GM18505 (cell line): ENCODE data around the gene TCAIM.
"Not testable (repeated sequence)": the region's sequence is repeated elsewhere in the genome, so short reads cannot be mapped to it uniquely, and the experiment has no call there.

Experiments used
- ATAC-seq: cut with Tn5 transposase; IDR thresholded peaks from one replicate; pipeline ENCODE4 v1.9.1; 2021; ENCODE audit not compliant: unreplicated experiment
- POLR2A ChIP-seq: IDR thresholded peaks from 4 replicates; pipeline ENCODE4 v1.6.1; 2011; ENCODE audit warnings: borderline replicate concordance; ENCODE audit not compliant: insufficient read depth, insufficient read length; ENCODE audit errors: extremely low read depth

The TCAIM gene

DNA sequence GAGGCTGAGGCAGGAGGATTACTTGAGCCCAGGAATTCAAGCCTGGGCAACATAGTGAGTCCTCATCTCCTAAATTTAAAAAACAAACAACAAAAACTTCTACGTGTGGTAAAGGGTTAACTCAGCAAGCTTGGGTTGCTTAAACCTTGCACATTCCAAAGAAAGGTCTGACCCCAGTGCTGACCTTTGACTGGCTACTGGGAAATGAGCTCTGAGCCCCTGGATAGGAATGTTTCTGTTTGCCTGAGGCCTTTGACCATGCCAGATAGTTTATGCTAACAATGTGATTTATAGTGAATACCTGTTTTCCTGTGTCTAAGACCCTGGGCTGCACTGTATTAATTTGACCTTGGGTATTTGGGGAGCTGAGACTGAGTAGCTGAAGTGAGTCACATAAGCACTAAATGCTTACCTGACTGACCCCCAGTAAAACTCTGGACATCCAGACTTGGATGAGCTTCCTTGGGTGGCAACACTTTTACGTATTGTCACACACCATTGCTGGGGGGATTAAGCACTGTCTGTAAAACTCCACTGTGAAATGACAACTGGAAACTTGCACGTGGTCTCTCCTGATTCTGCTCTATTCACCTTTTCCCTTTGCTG lies 20.7 kb downstream of the TCAIM start:
- TF ChIP-seq POLR2A, result no peak
- ATAC-seq, result no peak

- TF ChIP-seq POLR2A, result no peak
- no peak for ATAC-seq
Measured at GRCh38 chr3:44363591-44363990, 25.0 kb downstream of the TCAIM start.

DNA sequence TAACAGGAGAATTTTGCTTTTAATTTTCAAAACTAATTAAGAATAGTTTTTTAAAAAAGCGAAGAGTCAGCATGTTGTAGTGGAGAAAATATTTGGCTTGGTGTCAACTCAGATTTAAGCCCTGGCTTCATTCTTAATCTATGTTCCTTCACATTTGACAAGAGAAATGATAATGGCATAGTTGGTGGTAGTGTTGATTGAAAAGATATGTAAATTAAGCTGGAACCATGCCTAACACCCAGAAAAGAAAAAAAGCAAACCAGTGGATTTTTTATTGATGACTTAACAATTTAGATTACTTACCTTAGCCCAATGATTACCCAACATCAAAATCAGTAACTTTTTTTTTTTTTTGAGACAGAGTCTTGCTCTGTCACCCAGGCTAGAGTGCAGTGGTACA lies 27.4 kb downstream of the TCAIM start:
- TF ChIP-seq POLR2A, result no peak
- ATAC-seq, result no peak

DNA sequence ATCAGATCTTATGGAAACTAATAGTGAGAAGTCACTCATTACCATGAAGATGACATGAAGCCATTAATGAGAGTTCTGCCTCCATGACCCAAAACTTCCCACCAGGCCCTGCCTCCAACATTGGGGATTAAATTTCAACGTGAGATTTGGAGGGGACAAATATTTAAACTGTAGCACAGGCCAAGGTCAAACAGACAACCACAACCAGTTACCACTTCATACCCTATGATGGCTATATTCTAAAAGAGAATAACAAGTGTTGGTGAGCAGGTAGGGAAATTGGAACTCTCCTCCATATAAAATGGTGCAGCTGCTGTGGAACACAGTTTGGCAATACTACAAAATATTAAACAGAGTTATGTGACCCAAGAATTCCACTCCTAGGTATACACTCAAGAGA lies 36.9 kb downstream of the TCAIM start:
- ATAC-seq, result no peak
- TF ChIP-seq POLR2A, result no peak

GRCh38 chr3:44387404-44387803 lies 48.8 kb downstream of the TCAIM start:
- ATAC-seq, result no peak
- TF ChIP-seq POLR2A, result no peak

GRCh38 chr3:44392489-44392888 lies 53.9 kb downstream of the TCAIM start:
- no peak for TF ChIP-seq POLR2A
- ATAC-seq, result no peak

DNA sequence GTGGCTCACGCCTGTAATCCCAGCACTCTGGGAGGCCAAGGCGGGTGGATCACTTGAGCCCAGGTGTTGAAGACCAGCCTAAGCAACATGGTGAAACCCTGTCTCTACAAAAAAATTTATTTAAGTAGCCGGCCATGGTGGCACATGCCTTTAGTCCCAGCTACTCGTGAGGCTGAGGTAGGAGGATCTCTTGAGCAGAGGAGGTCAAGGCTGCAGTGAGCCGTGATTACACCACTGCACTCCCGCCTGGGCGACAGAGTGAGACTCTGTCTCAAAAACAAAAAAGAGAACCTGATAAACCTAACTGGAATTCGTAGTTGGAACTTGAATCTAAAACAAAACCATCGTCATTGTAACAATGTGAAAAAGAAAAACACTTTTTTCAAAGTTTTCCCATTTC lies 57.1 kb downstream of the TCAIM start:
- TF ChIP-seq POLR2A, result no peak

DNA sequence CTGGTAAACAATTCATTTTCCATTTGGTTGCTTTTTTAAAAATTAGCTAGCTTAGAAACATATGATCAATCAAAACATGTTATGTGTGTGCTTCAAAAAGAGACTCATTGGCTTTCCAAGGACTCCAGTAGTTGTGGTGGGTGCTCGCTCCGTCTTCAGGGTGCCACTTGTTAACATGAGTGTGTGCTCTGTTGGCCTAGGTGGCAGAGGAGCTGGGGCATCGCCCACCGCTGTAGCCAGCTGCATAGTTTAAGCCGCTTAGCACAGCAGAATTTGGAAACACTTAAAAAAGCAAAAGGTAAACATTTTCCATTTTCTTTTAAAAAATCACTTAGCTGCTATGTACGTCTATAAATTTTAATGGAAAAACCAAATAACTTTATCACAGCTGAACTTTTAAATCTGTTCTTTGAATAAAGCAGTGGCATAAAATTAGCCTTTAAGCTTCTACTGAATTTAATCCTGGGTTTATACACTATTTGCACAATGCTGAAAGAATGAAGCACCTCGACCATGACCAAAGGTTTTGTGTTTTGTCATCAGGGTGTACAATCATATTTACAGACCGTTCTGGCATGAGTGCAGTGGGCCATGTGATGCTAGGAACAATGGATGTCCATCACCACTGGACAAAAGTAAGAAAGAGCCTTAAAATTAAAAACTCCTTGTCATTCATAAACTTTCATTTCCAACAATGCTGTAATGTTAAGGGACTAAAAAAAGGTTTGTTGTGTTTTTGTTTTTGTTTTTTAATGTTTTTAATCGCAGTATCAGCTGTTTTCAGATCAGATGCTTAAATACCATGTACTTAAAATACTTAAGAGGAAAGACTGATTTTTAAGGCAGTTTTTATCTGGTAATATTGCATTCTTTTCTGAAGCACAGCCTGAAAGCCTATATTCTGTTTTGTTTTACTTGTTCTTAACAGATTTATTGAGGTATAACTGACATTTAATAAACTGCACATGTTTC lies 57.9 kb downstream of the TCAIM start:
- no peak for TF ChIP-seq POLR2A
- ATAC-seq, result no peak

More for the DNA sequence above, 57.1 kb downstream of the TCAIM start:
- no peak for ATAC-seq

GRCh38 chr3:44398271-44398670 lies 59.7 kb downstream of the TCAIM start:
- not testable (repeated sequence) for ATAC-seq

DNA sequence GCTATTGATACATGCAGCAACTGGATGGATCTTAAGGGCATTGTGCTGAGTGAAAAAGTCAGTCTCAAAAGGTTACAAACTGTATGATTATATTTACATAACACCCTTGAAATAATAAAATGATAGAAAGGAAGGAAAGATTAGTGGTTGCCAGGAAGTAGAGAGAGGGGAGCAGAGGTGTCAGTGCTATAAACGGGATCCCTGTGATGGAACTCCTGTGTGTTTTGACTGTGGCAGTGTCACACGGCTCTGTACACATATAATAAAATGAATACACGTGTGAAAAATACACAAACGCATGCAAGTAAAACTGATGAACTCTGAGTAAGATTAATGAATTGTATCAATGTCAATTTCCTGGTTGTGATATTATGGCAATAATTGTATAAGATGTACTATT lies 60.3 kb downstream of the TCAIM start:
- TF ChIP-seq POLR2A, result no peak
- ATAC-seq, result no peak

GRCh38 chr3:44400771-44401170 lies 62.2 kb downstream of the TCAIM start:
- no peak for TF ChIP-seq POLR2A
- no peak for ATAC-seq

GRCh38 chr3:44402548-44402947 lies 64.0 kb downstream of the TCAIM start:
- no peak for TF ChIP-seq POLR2A
- no peak for ATAC-seq

GRCh38 chr3:44409640-44410410 lies 71.3 kb downstream of the TCAIM start:
- no peak for TF ChIP-seq POLR2A
- no peak for ATAC-seq

DNA sequence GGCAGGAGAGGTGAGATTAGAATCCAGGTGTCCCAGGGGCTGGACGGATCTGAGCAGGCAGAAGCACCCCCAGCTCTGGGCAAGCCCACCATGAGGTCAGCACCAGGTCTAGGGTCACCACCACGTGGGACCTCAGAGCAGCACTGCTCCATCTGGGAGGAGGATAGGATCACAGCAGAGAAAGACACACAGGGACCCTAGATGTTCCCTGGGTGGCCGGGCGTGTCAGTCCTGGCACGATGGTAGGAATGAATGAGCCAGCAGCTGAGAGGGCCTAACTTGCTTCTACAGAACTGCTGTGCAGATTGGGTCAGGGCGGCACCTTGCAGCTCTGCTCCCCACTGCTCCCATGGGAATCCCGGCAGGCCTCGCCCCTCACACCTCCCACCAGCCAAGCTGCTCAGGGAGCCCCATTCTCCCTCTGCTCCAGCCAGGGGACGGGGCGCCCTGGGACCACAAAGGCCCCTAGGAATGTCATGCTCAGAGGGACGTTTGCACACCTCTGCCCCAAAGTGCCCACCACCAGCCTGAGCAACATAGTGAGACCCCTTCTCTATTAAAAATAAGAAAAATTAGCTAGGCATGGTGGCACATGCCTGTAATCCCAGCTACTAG lies 72.6 kb downstream of the TCAIM start:
- no peak for ATAC-seq
- no peak for TF ChIP-seq POLR2A

- TF ChIP-seq POLR2A, result no peak
- ATAC-seq, result no peak
Measured at GRCh38 chr3:44412365-44412764, 73.8 kb downstream of the TCAIM start.
